Ishikawa (cell line): ENCODE data around the gene PKNOX2.

ENCODE experiments used
- CEBPB ChIP-seq: IDR thresholded peaks from 2 replicates; pipeline ENCODE4 v1.6.1; 2012
- CREB1 ChIP-seq: IDR thresholded peaks from 2 replicates; pipeline ENCODE4 v1.6.1; 2012; ENCODE audit warnings: low read depth
- EGR1 ChIP-seq: IDR thresholded peaks from 2 replicates; pipeline ENCODE4 v1.6.1; 2012
- EP300 ChIP-seq: IDR thresholded peaks from 2 replicates; pipeline ENCODE4 v1.6.1; 2012; ENCODE audit warnings: borderline replicate concordance
- FOXM1 ChIP-seq: IDR thresholded peaks from 2 replicates; pipeline ENCODE4 v1.6.1; 2012; ENCODE audit warnings: low read depth, borderline replicate concordance
- NFIC ChIP-seq: IDR thresholded peaks from 2 replicates; pipeline ENCODE4 v1.6.1; 2012
- RAD21 ChIP-seq: IDR thresholded peaks from 2 replicates; pipeline ENCODE4 v1.6.1; 2012; ENCODE audit warnings: low read depth
- TAF1 ChIP-seq: IDR thresholded peaks from 2 replicates; pipeline ENCODE4 v1.6.1; 2012; ENCODE audit warnings: low read depth, mild to moderate bottlenecking
- TCF12 ChIP-seq: IDR thresholded peaks from 2 replicates; pipeline ENCODE4 v1.6.1; 2012; ENCODE audit warnings: low read depth
- YY1 ChIP-seq: IDR thresholded peaks from 2 replicates; pipeline ENCODE4 v1.6.1; 2012; ENCODE audit warnings: low read depth
- ZBTB7A ChIP-seq: IDR thresholded peaks from 2 replicates; pipeline ENCODE4 v1.6.1; 2012; ENCODE audit warnings: low read depth
- TF ChIP-seq, protein P1 (sequence below): IDR thresholded peaks from 2 replicates; pipeline ENCODE4 v1.6.1; 2012; ENCODE audit warnings: low read depth, mild to moderate bottlenecking
- TF ChIP-seq, protein P2 (sequence below): IDR thresholded peaks from 2 replicates; pipeline ENCODE4 v1.6.1; 2012

- no peak for TF ChIP-seq EP300
- TF ChIP-seq, protein P1, sequence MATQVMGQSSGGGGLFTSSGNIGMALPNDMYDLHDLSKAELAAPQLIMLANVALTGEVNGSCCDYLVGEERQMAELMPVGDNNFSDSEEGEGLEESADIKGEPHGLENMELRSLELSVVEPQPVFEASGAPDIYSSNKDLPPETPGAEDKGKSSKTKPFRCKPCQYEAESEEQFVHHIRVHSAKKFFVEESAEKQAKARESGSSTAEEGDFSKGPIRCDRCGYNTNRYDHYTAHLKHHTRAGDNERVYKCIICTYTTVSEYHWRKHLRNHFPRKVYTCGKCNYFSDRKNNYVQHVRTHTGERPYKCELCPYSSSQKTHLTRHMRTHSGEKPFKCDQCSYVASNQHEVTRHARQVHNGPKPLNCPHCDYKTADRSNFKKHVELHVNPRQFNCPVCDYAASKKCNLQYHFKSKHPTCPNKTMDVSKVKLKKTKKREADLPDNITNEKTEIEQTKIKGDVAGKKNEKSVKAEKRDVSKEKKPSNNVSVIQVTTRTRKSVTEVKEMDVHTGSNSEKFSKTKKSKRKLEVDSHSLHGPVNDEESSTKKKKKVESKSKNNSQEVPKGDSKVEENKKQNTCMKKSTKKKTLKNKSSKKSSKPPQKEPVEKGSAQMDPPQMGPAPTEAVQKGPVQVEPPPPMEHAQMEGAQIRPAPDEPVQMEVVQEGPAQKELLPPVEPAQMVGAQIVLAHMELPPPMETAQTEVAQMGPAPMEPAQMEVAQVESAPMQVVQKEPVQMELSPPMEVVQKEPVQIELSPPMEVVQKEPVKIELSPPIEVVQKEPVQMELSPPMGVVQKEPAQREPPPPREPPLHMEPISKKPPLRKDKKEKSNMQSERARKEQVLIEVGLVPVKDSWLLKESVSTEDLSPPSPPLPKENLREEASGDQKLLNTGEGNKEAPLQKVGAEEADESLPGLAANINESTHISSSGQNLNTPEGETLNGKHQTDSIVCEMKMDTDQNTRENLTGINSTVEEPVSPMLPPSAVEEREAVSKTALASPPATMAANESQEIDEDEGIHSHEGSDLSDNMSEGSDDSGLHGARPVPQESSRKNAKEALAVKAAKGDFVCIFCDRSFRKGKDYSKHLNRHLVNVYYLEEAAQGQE = no peak
- no peak for TF ChIP-seq NFIC
- TF ChIP-seq FOXM1 = no peak
- no peak for TF ChIP-seq YY1
- no peak for TF ChIP-seq ZBTB7A
- no peak for TF ChIP-seq TCF12
- no peak for TF ChIP-seq CREB1
- TF ChIP-seq, protein P2, sequence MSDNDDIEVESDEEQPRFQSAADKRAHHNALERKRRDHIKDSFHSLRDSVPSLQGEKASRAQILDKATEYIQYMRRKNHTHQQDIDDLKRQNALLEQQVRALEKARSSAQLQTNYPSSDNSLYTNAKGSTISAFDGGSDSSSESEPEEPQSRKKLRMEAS = no peak
- no peak for TF ChIP-seq TAF1
- no peak for TF ChIP-seq EGR1
- no peak for TF ChIP-seq RAD21
- no peak for TF ChIP-seq CEBPB
These were observed 32.0 kb upstream of the PKNOX2 start for GRCh38 chr11:125132596-125132995.
